Skin epidermis (tissue), 12 donors: ENCODE data around the gene PRSS38.
"Not testable (repeated sequence)": the region's sequence is repeated elsewhere in the genome, so short reads cannot be mapped to it uniquely, and the experiment has no call there.

Experiments used
- H3K27ac ChIP-seq, 21 experiments: fragments of 200-600 bp; sonication (generic) in 11 of 21; one replicate each; pipeline ENCODE4 v1.5.0; 2020; ENCODE audit warnings: mild to moderate bottlenecking in 3 of 21, inconsistent platforms in 2 of 21, moderate library complexity in 2 of 21
- H3K4me3 ChIP-seq, 7 experiments: fragments of 200-600 bp; sonication (generic) in 2 of 7; one replicate each; pipeline ENCODE4 v1.5.0; 2020; ENCODE audit warnings: inconsistent platforms in 2 of 7, mild to moderate bottlenecking in 2 of 7, moderate library complexity in 1 of 7

PRSS38 gene

GRCh38 chr1:227823537-227823936 lies 8.1 kb downstream of the PRSS38 start:
- H3K27ac ChIP-seq: no peak overlapping the region

GRCh38 chr1:227824204-227824603 lies 8.7 kb downstream of the PRSS38 start:
- H3K4me3 ChIP-seq: no peak overlapping the region
- H3K27ac ChIP-seq: no peak overlapping the region

More at GRCh38 chr1:227823537-227823936, 8.1 kb downstream of the PRSS38 start:
- H3K4me3 ChIP-seq: no peak overlapping the region

- Histone ChIP-seq H3K4me3 (no peak overlapping the region), H3K27ac (no peak overlapping the region)
These were observed 13.3 kb downstream of the PRSS38 start for GRCh38 chr1:227828786-227829185.

GRCh38 chr1:227838181-227838580 lies 22.7 kb downstream of the PRSS38 start:
- Histone ChIP-seq H3K4me3 (no peak overlapping the region), H3K27ac (no peak overlapping the region)

GRCh38 chr1:227841096-227841495 lies 25.6 kb downstream of the PRSS38 start:
- no peak overlapping the region for H3K4me3 ChIP-seq
- no peak overlapping the region for H3K27ac ChIP-seq

GRCh38 chr1:227844320-227845146 lies 29.1 kb downstream of the PRSS38 start:
- Histone ChIP-seq H3K27ac (no peak overlapping the region), H3K4me3 (no peak overlapping the region)

- Histone ChIP-seq H3K27ac (no peak overlapping the region), H3K4me3 (no peak overlapping the region)
These were observed 29.6 kb downstream of the PRSS38 start for GRCh38 chr1:227845147-227845458.

- H3K27ac ChIP-seq: no peak overlapping the region
- H3K4me3 ChIP-seq: no peak overlapping the region
These were observed 30.0 kb downstream of the PRSS38 start for GRCh38 chr1:227845519-227845918.

GRCh38 chr1:227846265-227846858 lies 30.9 kb downstream of the PRSS38 start:
- H3K27ac ChIP-seq: no peak overlapping the region

GRCh38 chr1:227847046-227847445 lies 31.6 kb downstream of the PRSS38 start:
- not testable (repeated sequence) for H3K4me3 ChIP-seq, H3K27ac ChIP-seq

More at GRCh38 chr1:227846265-227846858, 30.9 kb downstream of the PRSS38 start:
- no peak overlapping the region for H3K4me3 ChIP-seq

GRCh38 chr1:227848430-227848932 lies 33.0 kb downstream of the PRSS38 start:
- Histone ChIP-seq H3K4me3 (no peak overlapping the region), H3K27ac (no peak overlapping the region)

GRCh38 chr1:227849251-227849650 lies 33.8 kb downstream of the PRSS38 start:
- no peak overlapping the region for H3K27ac ChIP-seq
- H3K4me3 ChIP-seq: no peak overlapping the region

GRCh38 chr1:227854189-227854588 lies 38.7 kb downstream of the PRSS38 start:
- Histone ChIP-seq H3K27ac (no peak overlapping the region), H3K4me3 (no peak overlapping the region)

- H3K27ac ChIP-seq: no peak overlapping the region
- no peak overlapping the region for H3K4me3 ChIP-seq
These were observed 40.2 kb downstream of the PRSS38 start for GRCh38 chr1:227855687-227856086.

- no peak overlapping the region for H3K27ac ChIP-seq
- H3K4me3 ChIP-seq: no peak overlapping the region
These were observed 40.8 kb downstream of the PRSS38 start for GRCh38 chr1:227856147-227856858.

- Histone ChIP-seq H3K27ac (no peak overlapping the region), H3K4me3 (no peak overlapping the region)
These were observed 49.4 kb downstream of the PRSS38 start for GRCh38 chr1:227864882-227865281.

- H3K27ac ChIP-seq: no peak overlapping the region
- H3K4me3 ChIP-seq: no peak overlapping the region
These were observed 53.9 kb downstream of the PRSS38 start for GRCh38 chr1:227869279-227869842.

GRCh38 chr1:227869851-227870305 lies 54.4 kb downstream of the PRSS38 start:
- H3K4me3 ChIP-seq: no peak overlapping the region
- H3K27ac ChIP-seq: no peak overlapping the region

GRCh38 chr1:227870366-227870765 lies 54.9 kb downstream of the PRSS38 start:
- Histone ChIP-seq H3K4me3 (no peak overlapping the region), H3K27ac (no peak overlapping the region)

- not testable (repeated sequence) for H3K4me3 ChIP-seq, H3K27ac ChIP-seq
These were observed 56.4 kb downstream of the PRSS38 start for GRCh38 chr1:227871892-227872291.
